ENCODE results near the gene SDC4.

SDC4 gene

DNA sequence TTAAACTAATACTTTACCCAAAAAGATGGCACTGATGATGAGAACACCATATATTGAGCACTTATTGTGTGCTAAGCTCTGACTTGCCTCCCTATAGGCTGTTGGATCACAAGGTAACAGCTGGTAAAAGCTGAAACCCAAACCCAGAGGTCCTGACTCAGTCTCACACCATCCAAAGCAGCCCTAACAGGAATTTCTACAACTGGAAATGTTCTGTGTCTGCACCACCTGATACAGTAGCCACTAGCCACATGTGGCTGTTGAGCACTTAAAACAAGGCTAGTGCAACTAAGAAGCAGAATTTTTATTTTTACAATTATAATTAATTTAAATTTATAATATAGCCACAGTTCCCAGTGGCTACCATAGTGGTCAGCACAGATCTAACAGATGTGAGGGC, 24.5 kb downstream of the SDC4 start:
- ChIA-PET CTCF (interaction anchor here (0.8 to 8.1 kb wide), 11 partner anchors 8 to 447 kb away, joined by 3 to 71 read pairs (median 8); partner anchors contain the start of gene SYS1), POLR2A (no interaction called here)
- no peak for DNase-seq (ENCODE audit: extremely low spot score)
- TF ChIP-seq, protein P1, sequence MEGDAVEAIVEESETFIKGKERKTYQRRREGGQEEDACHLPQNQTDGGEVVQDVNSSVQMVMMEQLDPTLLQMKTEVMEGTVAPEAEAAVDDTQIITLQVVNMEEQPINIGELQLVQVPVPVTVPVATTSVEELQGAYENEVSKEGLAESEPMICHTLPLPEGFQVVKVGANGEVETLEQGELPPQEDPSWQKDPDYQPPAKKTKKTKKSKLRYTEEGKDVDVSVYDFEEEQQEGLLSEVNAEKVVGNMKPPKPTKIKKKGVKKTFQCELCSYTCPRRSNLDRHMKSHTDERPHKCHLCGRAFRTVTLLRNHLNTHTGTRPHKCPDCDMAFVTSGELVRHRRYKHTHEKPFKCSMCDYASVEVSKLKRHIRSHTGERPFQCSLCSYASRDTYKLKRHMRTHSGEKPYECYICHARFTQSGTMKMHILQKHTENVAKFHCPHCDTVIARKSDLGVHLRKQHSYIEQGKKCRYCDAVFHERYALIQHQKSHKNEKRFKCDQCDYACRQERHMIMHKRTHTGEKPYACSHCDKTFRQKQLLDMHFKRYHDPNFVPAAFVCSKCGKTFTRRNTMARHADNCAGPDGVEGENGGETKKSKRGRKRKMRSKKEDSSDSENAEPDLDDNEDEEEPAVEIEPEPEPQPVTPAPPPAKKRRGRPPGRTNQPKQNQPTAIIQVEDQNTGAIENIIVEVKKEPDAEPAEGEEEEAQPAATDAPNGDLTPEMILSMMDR (IDR thresholded peaks at IDR 0.05; ENCODE audit: control extremely low read depth, extremely low read depth, low read depth, missing control alignments) = no peak

DNA sequence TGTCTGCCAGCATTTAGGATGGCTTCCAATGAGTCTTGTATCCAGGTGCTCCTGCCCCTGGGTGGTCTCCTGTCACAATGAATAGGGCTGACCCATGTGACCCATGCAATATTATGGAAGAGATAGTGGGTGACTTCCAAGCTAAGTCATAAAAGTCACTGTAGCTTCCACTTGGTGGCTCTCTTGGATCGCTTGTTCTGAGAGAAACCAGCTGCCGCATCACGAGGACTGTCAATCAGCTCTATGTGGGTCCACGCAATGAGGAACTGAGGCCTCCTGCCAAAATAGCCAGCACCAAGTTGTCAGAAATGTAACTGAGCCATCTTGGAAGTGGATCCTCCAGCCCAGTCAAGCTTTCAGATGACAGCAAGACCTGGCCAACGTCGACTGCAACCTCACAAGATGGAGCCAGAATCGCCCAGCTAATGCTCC, 25.3 kb downstream of the SDC4 start:
- peak; percentile 63 for DNase-seq (ENCODE audit: extremely low spot score)
- CTCF ChIA-PET = interaction anchor here (0.8 to 8.1 kb wide), 13 partner anchors 9 to 448 kb away, joined by 3 to 71 read pairs (median 7); partner anchors contain the start of gene SYS1
- POLR2A ChIA-PET = no interaction called here
- TF ChIP-seq, protein P1 (IDR thresholded peaks at IDR 0.05; ENCODE audit: control extremely low read depth, extremely low read depth, low read depth, missing control alignments) = peak; percentile 15

DNA sequence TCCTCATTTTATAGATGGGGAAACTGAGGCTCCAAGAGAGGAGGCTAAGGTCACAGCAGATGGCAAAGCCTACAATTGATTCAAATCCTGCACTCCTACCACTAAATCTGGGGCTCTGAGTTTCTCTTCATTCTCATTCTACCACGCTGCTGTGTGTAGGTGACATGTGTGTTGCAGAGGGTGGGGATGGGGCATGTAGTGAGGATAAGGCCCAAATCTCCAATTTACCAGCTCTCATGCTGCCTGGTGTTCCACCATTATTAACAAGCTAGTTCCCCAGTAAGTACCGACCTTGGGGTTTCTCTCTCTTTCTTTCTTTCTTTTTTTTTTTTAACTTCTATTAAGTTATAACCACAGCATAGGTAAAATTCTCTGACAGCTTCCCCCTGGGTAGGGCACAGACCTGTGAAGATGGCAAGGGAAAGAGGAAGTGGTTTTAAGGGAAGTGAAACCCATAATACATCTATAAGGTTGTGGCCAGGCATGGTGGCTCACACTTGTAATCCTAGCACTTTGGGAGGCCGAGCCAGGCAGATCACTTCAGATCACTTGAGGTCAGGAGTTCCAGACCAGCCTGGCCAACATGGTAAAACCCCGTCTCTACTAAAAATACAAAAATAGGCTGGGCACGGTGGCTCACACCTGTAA, 27.2 kb downstream of the SDC4 start:
- TF ChIP-seq, protein P1 (IDR thresholded peaks at IDR 0.05; ENCODE audit: control extremely low read depth, extremely low read depth, low read depth, missing control alignments) = no peak
- DNase-seq (ENCODE audit: extremely low spot score) = no peak
- ChIA-PET POLR2A (no interaction called here), CTCF (interaction anchor here (0.9 to 8.1 kb wide), 12 partner anchors 9 to 449 kb away, joined by 3 to 71 read pairs (median 6); no protein-coding TSS in a partner anchor)

DNA sequence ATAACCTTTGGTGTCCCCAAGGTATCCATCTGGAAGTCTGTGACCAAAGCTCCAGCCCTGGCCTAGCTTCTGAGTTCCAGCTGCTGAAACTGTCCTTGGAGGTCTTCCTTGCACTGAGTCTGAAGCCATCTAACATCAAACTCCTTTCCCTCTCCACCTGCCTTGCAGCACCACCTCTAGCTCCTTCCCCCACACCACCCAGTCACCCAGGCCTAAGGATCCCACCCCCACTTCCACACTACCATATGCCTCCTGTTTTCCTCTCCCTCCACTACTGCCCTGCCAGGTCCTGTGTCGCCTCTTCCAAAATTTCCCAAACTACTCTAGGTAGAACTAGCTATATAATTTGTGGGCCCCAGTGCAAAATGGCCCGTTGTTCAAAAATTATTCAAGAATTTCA, 29.3 kb downstream of the SDC4 start:
- TF ChIP-seq, protein P1 (IDR thresholded peaks at IDR 0.05; ENCODE audit: control extremely low read depth, extremely low read depth, low read depth, missing control alignments) = no peak
- DNase-seq (ENCODE audit: extremely low spot score) = no peak
- CTCF ChIA-PET = interaction anchor here (0.7 to 8.1 kb wide), 31 partner anchors 10 to 461 kb away, joined by 3 to 71 read pairs (median 5); partner anchors contain the start of genes MATN4, PIGT and SYS1
- POLR2A ChIA-PET = no interaction called here

DNA sequence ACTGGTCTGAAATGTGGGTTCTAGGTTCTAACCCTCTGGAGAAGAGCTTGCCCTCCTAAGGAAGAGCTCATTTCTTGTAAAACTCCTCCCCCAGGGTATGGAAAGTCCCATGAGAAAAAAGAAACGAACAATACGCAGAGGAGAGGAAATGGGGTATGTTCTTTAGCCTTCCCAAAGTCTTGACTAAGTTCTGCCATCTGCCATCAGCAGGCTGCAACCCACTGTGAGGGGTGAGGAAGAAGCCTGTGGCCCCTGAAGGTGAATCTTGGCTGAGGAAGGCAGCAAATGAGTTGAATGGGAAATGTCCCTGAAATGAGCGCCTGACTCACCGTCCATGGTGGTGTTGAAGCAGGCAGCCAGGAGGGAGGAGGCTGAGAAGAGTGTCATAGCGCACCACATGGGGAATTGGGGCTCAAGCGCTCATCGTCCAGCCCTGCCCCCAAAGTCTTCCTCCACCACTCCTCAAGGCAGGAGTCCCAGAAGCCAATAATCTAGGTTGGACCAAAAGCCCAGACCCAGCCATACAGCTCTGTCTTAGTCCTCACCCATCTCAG, 29.8 kb downstream of the SDC4 start:
- TF ChIP-seq, protein P1 (IDR thresholded peaks at IDR 0.05; ENCODE audit: control extremely low read depth, extremely low read depth, low read depth, missing control alignments) = no peak
- DNase-seq (ENCODE audit: extremely low spot score) = no peak
- CTCF ChIA-PET = interaction anchor here (0.7 to 8.1 kb wide), 31 partner anchors 10 to 462 kb away, joined by 3 to 71 read pairs (median 5); partner anchors contain the start of genes MATN4, PIGT and SYS1
- POLR2A ChIA-PET = no interaction called here

DNA sequence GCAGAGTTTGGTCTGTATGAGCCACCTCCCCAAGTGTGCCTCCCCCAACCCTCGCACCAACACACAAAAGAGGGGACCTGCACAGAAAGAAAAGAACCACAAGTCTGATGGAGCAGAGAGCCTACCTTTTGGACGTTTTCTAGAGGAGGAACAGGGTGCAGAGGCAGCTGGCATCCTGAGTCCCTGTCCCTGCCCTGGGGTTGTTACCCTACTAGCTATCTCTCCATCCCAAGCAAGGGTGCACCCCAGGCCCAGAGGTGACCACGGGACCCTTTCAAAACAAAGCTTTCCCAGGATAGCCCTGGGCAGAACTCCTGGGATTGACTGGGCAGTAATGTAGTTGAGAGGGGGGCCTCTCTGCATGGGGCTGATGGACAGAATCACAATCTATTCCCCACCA, 30.4 kb downstream of the SDC4 start:
- no peak for DNase-seq (ENCODE audit: extremely low spot score)
- TF ChIP-seq, protein P1 (IDR thresholded peaks at IDR 0.05; ENCODE audit: control extremely low read depth, extremely low read depth, low read depth, missing control alignments) = no peak
- CTCF ChIA-PET = interaction anchor here (1.0 to 8.1 kb wide), 14 partner anchors 9 to 462 kb away, joined by 3 to 71 read pairs (median 9); partner anchors contain the start of gene SYS1
- POLR2A ChIA-PET = no interaction called here

Measured in GM10248 (cell line).